ENCODE data around the gene IL17RA. TPM values are rescaled to one million over a fixed set of nuclear protein-coding genes. Genes with fewer than 3 reads are reported as not detected.

Gene IL17RA
- total RNA-seq, 1 donor from 2014 or later = 11.6 TPM

GRCh38 chr22:17109976-17110375 lies 25.2 kb downstream of the IL17RA start:
- no peak overlapping the region for H3K27ac Mint-ChIP-seq (ENCODE audit: unreplicated experiment)
- H3K9me3 Mint-ChIP-seq (ENCODE audit: low read depth) = peaks cover 1% of the 10 kb centered on the region
- no peak overlapping the region for H3K4me3 Mint-ChIP-seq (ENCODE audit: unreplicated experiment)
- H3K27me3 Mint-ChIP-seq (ENCODE audit: low read depth) = no peaks in the 10 kb centered on the region
- no peaks in the 10 kb centered on the region for H3K4me1 Mint-ChIP-seq (ENCODE audit: low read depth)
- TF ChIP-seq, protein P1, sequence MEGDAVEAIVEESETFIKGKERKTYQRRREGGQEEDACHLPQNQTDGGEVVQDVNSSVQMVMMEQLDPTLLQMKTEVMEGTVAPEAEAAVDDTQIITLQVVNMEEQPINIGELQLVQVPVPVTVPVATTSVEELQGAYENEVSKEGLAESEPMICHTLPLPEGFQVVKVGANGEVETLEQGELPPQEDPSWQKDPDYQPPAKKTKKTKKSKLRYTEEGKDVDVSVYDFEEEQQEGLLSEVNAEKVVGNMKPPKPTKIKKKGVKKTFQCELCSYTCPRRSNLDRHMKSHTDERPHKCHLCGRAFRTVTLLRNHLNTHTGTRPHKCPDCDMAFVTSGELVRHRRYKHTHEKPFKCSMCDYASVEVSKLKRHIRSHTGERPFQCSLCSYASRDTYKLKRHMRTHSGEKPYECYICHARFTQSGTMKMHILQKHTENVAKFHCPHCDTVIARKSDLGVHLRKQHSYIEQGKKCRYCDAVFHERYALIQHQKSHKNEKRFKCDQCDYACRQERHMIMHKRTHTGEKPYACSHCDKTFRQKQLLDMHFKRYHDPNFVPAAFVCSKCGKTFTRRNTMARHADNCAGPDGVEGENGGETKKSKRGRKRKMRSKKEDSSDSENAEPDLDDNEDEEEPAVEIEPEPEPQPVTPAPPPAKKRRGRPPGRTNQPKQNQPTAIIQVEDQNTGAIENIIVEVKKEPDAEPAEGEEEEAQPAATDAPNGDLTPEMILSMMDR (IDR thresholded peaks at IDR 0.05) = no peak
- peak; percentile 51 for DNase-seq (ENCODE audit: low spot score)
- H3K36me3 Mint-ChIP-seq (ENCODE audit: low read depth) = peaks cover 7% of the 10 kb centered on the region

GRCh38 chr22:17110791-17111550 lies 26.2 kb downstream of the IL17RA start:
- TF ChIP-seq, protein P1 (IDR thresholded peaks at IDR 0.05) = no peak
- Mint-ChIP-seq H3K27me3 (ENCODE audit: low read depth) (no peaks in the 10 kb centered on the region), H3K4me3 (ENCODE audit: unreplicated experiment) (no peak overlapping the region), H3K36me3 (ENCODE audit: low read depth) (peaks cover 5% of the 10 kb centered on the region), H3K27ac (ENCODE audit: unreplicated experiment) (no peak overlapping the region), H3K9me3 (ENCODE audit: low read depth) (peaks cover 6% of the 10 kb centered on the region), H3K4me1 (ENCODE audit: low read depth) (no peaks in the 10 kb centered on the region)
- peak; percentile 50 for DNase-seq (ENCODE audit: low spot score)

DNA sequence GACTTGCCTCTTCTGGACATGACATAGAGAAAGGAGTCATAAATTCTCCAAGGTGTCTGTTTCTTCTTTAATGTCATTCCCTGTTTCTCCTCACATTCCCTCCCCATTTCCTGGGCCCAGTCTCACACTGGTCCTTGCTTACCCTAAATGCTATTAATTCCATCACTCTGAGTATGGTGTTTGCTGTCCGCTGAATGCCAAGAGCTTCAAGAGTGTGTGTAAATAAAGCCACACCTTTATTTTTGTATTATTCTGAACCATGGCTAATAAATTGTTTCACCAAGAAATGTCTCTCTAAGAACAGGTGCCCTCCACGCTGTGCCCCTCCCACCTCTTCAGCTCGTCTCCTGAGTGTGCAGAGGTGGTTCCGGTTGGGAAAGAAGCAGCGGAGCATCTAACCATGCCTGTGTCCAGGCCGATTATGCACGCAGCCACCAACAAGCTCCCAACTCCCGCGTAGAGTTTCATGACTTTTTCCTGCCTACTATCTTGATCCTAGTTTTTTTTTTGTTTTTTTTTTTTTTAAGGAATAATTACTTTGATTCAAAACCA lies 27.8 kb downstream of the IL17RA start:
- Mint-ChIP-seq H3K27me3 (ENCODE audit: low read depth) (no peaks in the 10 kb centered on the region), H3K36me3 (ENCODE audit: low read depth) (peaks cover 5% of the 10 kb centered on the region), H3K4me1 (ENCODE audit: low read depth) (no peaks in the 10 kb centered on the region), H3K9me3 (ENCODE audit: low read depth) (peaks cover 6% of the 10 kb centered on the region), H3K27ac (ENCODE audit: unreplicated experiment) (no peak overlapping the region), H3K4me3 (ENCODE audit: unreplicated experiment) (no peak overlapping the region)
- TF ChIP-seq, protein P1 (IDR thresholded peaks at IDR 0.05) = no peak
- DNase-seq (ENCODE audit: low spot score) = peak; percentile 39

GRCh38 chr22:17113600-17113999 lies 28.8 kb downstream of the IL17RA start:
- Mint-ChIP-seq H3K9me3 (ENCODE audit: low read depth) (peaks cover 6% of the 10 kb centered on the region), H3K4me3 (ENCODE audit: unreplicated experiment) (no peak overlapping the region), H3K4me1 (ENCODE audit: low read depth) (no peaks in the 10 kb centered on the region), H3K36me3 (ENCODE audit: low read depth) (peaks cover 5% of the 10 kb centered on the region), H3K27ac (ENCODE audit: unreplicated experiment) (no peak overlapping the region), H3K27me3 (ENCODE audit: low read depth) (no peaks in the 10 kb centered on the region)
- peak; percentile 86 for DNase-seq (ENCODE audit: low spot score)
- TF ChIP-seq, protein P1 (IDR thresholded peaks at IDR 0.05) = no peak

- Mint-ChIP-seq H3K4me1 (ENCODE audit: low read depth) (no peaks in the 10 kb centered on the region), H3K4me3 (ENCODE audit: unreplicated experiment) (no peak overlapping the region), H3K9me3 (ENCODE audit: low read depth) (peaks cover 6% of the 10 kb centered on the region), H3K36me3 (ENCODE audit: low read depth) (peaks cover 5% of the 10 kb centered on the region), H3K27me3 (ENCODE audit: low read depth) (no peaks in the 10 kb centered on the region), H3K27ac (ENCODE audit: unreplicated experiment) (no peak overlapping the region)
- peak; percentile 55 for DNase-seq (ENCODE audit: low spot score)
- TF ChIP-seq, protein P1 (IDR thresholded peaks at IDR 0.05) = no peak
Measured at GRCh38 chr22:17114173-17114897, 29.5 kb downstream of the IL17RA start.
